ENCODE results near the gene USP30.
A peak's percentile ranks its signal among the peaks of the same experiment; 100 is the strongest.

Gene USP30

GRCh38 chr12:109089683-109090082 is 37.3 kb downstream of the USP30 start:
- no peak for DNase-seq (ENCODE audit: low spot score)
- no peak for TF ChIP-seq CTCF (IDR thresholded peaks at IDR 0.05; ENCODE audit: extremely low read depth, missing control alignments)

- DNase-seq (ENCODE audit: low spot score), result no peak
- no peak for TF ChIP-seq CTCF (IDR thresholded peaks at IDR 0.05; ENCODE audit: extremely low read depth, missing control alignments)
Measured at GRCh38 chr12:109092497-109093021, 40.2 kb downstream of the USP30 start.

- TF ChIP-seq CTCF (IDR thresholded peaks at IDR 0.05; ENCODE audit: extremely low read depth, missing control alignments), result peak; percentile 96
- peak; percentile 90 for DNase-seq (ENCODE audit: low spot score)
Measured at GRCh38 chr12:109093022-109093918, 40.9 kb downstream of the USP30 start, which contains the start of gene ALKBH2. ALKBH2 (minus strand) TSS chr12:109093472; CDS start chr12:109092786, 686 bp downstream.

- no peak for DNase-seq (ENCODE audit: low spot score)
- TF ChIP-seq CTCF (IDR thresholded peaks at IDR 0.05; ENCODE audit: extremely low read depth, missing control alignments), result no peak
Measured at GRCh38 chr12:109097140-109097434, 44.7 kb downstream of the USP30 start.

- TF ChIP-seq CTCF (IDR thresholded peaks at IDR 0.05; ENCODE audit: extremely low read depth, missing control alignments), result no peak
- DNase-seq (ENCODE audit: low spot score), result peak; percentile 99
Measured at GRCh38 chr12:109097435-109098182, 45.2 kb downstream of the USP30 start, which contains the start of gene UNG. UNG (plus strand) TSS chr12:109097597; CDS start chr12:109097680, 83 bp downstream.

- DNase-seq (ENCODE audit: low spot score), result no peak
- TF ChIP-seq CTCF (IDR thresholded peaks at IDR 0.05; ENCODE audit: extremely low read depth, missing control alignments), result no peak
Measured at GRCh38 chr12:109098183-109098604, 45.8 kb downstream of the USP30 start.

- TF ChIP-seq CTCF (IDR thresholded peaks at IDR 0.05; ENCODE audit: extremely low read depth, missing control alignments), result no peak
- DNase-seq (ENCODE audit: low spot score), result no peak
Measured at GRCh38 chr12:109098651-109099050, 46.3 kb downstream of the USP30 start.

Measured in GM20000 (cell line).